Parathyroid adenoma (tissue), 2 donors: Measurements from ENCODE around the gene ROBO3.

Source experiments
- H2AFZ ChIP-seq: fragments of 300-600 bp; sonication (generic); one replicate; pipeline ENCODE4 v1.7.0; 2017; ENCODE audit warnings: antibody characterized with exemption, mild to moderate bottlenecking
- H3K27ac ChIP-seq: fragments of 300-600 bp; sonication (generic); one replicate; pipeline ENCODE4 v1.7.0; 2017
- H3K27me3 ChIP-seq: fragments of 300-600 bp; sonication (generic); one replicate; pipeline ENCODE4 v1.7.0; 2017; ENCODE audit warnings: low read length; ENCODE audit not compliant: control insufficient read depth, insufficient read depth
- H3K36me3 ChIP-seq: fragments of 300-600 bp; sonication (generic); one replicate; pipeline ENCODE4 v1.7.0; 2017; ENCODE audit warnings: low read length; ENCODE audit not compliant: control insufficient read depth, insufficient read depth
- H3K4me1 ChIP-seq: fragments of 300-600 bp; sonication (generic); one replicate; pipeline ENCODE4 v1.7.0; 2017; ENCODE audit warnings: control low read depth
- H3K4me2 ChIP-seq: fragments of 300-600 bp; sonication (generic); one replicate; pipeline ENCODE4 v1.7.0; 2017; ENCODE audit warnings: low read length
- H3K4me3 ChIP-seq: fragments of 300-600 bp; sonication (generic); one replicate; pipeline ENCODE4 v1.7.0; 2017; ENCODE audit warnings: low read depth, low read length
- H3K79me2 ChIP-seq: fragments of 300-600 bp; sonication (generic); one replicate; pipeline ENCODE4 v1.7.0; 2017; ENCODE audit warnings: control low read depth
- H3K9ac ChIP-seq: fragments of 300-600 bp; sonication (generic); one replicate; pipeline ENCODE4 v1.7.0; 2017; ENCODE audit warnings: mild to moderate bottlenecking
- H3K9me3 ChIP-seq: fragments of 300-600 bp; sonication (generic); one replicate; pipeline ENCODE4 v1.7.0; 2017; ENCODE audit warnings: low read length; ENCODE audit not compliant: control insufficient read depth
- TF ChIP-seq, protein P1 (sequence below): fragments of 300-600 bp; sonication (generic); IDR thresholded peaks from one replicate; pipeline ENCODE4 v1.7.0; 2017; ENCODE audit warnings: antibody characterized with exemption, mild to moderate bottlenecking
- donor health status: primary hyperparathyroidism.

ROBO3 gene

DNA sequence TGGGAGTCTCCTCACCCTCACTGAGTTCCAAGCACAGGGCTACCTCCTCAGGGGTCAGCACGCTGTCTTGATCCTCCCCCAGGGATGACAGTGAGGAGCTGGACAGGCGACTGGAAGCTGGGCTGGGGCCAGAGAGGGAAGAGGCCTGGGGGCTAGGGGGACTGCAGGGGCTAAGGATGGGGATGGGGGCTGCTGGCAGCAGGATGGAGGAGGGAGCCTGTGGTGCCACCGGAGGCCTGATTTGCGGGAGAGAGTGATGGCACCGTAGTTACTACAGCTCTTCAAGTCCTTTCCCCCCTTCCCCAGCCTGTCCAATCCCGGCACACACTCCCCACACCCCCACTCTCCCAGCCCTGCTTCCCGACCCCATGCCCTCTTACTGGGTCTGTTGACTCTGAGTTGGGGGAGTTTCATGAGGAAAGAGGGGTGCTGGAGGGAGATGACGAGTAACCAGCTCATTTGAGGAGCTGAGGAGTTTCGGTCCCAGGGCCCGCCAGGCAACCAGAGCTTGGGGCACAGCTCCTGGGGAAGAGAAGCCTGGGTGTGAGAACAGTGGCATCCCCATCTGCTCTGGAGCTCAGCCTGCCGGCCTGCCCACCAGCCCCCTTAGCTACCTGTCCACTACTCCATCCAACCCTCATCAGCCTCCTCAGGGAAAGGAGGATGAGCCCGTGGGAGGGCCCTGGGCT lies 21.9 kb downstream of the ROBO3 start:
- Histone ChIP-seq H3K9me3 (no peaks in the 10 kb centered on the region), H3K4me3 (no peak overlapping the region), H3K27me3 (no peaks in the 10 kb centered on the region), H3K79me2 (no peaks in the 10 kb centered on the region), H3K36me3 (no peaks in the 10 kb centered on the region), H3K4me2 (no peak overlapping the region), H3K4me1 (no peaks in the 10 kb centered on the region), H3K9ac (no peak overlapping the region), H2AFZ (no peak overlapping the region), H3K27ac (no peak overlapping the region)
- TF ChIP-seq, protein P1, sequence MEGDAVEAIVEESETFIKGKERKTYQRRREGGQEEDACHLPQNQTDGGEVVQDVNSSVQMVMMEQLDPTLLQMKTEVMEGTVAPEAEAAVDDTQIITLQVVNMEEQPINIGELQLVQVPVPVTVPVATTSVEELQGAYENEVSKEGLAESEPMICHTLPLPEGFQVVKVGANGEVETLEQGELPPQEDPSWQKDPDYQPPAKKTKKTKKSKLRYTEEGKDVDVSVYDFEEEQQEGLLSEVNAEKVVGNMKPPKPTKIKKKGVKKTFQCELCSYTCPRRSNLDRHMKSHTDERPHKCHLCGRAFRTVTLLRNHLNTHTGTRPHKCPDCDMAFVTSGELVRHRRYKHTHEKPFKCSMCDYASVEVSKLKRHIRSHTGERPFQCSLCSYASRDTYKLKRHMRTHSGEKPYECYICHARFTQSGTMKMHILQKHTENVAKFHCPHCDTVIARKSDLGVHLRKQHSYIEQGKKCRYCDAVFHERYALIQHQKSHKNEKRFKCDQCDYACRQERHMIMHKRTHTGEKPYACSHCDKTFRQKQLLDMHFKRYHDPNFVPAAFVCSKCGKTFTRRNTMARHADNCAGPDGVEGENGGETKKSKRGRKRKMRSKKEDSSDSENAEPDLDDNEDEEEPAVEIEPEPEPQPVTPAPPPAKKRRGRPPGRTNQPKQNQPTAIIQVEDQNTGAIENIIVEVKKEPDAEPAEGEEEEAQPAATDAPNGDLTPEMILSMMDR = no peak

DNA sequence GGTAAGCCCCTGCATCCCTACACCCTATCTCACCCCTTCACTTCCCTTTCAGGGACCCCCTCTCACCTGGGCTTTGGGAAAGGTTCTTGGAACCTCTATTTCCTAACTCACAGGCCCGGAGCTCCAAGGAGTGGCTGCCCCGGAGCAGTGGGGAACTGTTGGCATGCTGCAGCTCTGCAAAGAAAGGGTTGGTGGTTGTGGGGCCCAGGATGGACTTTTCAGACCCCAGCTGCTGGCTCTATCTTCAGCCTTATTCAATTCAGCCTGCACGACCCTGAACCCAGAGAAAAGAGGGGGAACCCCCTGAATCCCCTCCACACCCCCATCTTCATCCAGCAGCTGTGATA lies 22.4 kb downstream of the ROBO3 start:
- H3K4me3 ChIP-seq = no peak overlapping the region
- no peaks in the 10 kb centered on the region for H3K36me3 ChIP-seq
- no peaks in the 10 kb centered on the region for H3K4me1 ChIP-seq
- no peaks in the 10 kb centered on the region for H3K27me3 ChIP-seq
- H3K4me2 ChIP-seq = no peak overlapping the region
- H2AFZ ChIP-seq = no peak overlapping the region
- TF ChIP-seq, protein P1 = no peak
- no peak overlapping the region for H3K27ac ChIP-seq
- no peaks in the 10 kb centered on the region for H3K79me2 ChIP-seq
- H3K9ac ChIP-seq = no peak overlapping the region
- H3K9me3 ChIP-seq = no peaks in the 10 kb centered on the region

DNA sequence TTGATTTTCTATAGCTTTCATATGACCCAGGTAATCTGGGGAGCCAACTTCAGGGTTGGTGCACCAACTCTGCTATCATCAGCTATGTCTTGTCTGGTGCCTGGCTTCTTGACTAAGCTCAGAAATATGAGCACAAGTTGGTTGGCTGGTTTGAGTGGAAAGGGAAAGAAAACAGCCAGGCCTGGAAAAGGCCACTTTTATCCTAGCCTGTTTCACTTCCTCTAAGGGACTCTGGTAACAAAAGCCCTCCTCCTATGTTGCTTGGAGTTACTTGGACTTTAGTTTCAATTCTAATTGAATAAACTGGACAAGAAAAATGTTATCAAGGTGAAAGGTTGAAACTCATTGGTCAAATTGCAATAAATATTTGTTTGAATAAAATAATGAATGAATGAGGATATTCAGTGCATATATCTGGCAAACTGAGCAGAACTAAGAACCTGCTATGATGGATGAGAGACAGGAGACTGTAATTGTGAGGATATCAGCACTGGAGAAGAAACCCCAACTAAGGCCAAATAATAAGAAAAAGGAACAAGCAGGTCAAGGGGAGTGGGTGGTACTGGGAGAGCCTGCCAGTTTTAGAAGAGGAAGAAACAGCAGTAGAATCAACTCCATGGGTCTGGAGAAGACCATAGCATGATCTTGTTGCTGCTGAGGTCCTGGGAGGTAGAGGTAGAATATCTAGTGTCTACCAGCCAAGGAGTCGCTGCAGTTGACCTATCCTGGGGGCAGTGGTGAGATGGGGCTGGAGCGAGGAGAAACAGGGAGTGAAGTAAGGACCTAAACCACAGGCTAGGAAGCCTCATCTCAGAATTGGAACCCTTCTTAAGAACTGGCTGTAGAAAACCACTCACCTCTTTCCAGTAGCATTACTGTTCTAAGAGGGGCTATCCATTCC lies 24.2 kb downstream of the ROBO3 start:
- TF ChIP-seq, protein P1 = no peak
- H3K79me2 ChIP-seq = no peaks in the 10 kb centered on the region
- no peak overlapping the region for H3K9ac ChIP-seq
- no peaks in the 10 kb centered on the region for H3K27me3 ChIP-seq
- H3K4me3 ChIP-seq = no peak overlapping the region
- no peak overlapping the region for H3K27ac ChIP-seq
- H2AFZ ChIP-seq = no peak overlapping the region
- no peaks in the 10 kb centered on the region for H3K36me3 ChIP-seq
- H3K4me1 ChIP-seq = no peaks in the 10 kb centered on the region
- no peak overlapping the region for H3K4me2 ChIP-seq
- H3K9me3 ChIP-seq = no peaks in the 10 kb centered on the region

DNA sequence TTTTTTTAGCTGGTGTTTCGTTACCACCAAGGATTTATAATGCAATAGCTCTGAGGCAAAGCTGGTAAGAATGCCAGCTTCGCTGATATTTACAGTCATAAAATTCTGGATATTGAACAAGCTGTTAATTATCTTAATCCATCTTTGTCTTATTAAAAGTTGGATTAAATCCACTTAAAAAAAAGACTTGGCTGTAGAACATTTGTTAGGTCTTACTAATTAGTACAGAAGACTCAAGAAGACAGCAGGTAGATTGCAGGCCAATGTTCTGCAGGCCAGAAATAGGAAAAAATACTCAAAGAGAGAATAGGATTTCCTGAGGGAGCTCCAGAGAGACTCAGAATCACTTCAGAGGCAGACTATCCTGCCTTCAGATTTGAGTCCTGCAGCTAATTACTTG lies 24.9 kb downstream of the ROBO3 start:
- Histone ChIP-seq H3K9me3 (no peaks in the 10 kb centered on the region), H3K27me3 (no peaks in the 10 kb centered on the region), H3K4me1 (no peaks in the 10 kb centered on the region), H3K9ac (no peak overlapping the region), H3K27ac (no peak overlapping the region), H3K4me3 (no peak overlapping the region), H2AFZ (no peak overlapping the region), H3K4me2 (no peak overlapping the region), H3K36me3 (no peaks in the 10 kb centered on the region), H3K79me2 (no peaks in the 10 kb centered on the region)
- TF ChIP-seq, protein P1 = no peak
